NCI-H748 (cell line): ENCODE results near the gene KCNJ4.

Experiments
- DNase-seq: peaks from one replicate; lab custom pipeline; 2025; ENCODE audit not compliant: unreplicated experiment; lab: John Stamatoyannopoulos, UW

KCNJ4 gene

DNA sequence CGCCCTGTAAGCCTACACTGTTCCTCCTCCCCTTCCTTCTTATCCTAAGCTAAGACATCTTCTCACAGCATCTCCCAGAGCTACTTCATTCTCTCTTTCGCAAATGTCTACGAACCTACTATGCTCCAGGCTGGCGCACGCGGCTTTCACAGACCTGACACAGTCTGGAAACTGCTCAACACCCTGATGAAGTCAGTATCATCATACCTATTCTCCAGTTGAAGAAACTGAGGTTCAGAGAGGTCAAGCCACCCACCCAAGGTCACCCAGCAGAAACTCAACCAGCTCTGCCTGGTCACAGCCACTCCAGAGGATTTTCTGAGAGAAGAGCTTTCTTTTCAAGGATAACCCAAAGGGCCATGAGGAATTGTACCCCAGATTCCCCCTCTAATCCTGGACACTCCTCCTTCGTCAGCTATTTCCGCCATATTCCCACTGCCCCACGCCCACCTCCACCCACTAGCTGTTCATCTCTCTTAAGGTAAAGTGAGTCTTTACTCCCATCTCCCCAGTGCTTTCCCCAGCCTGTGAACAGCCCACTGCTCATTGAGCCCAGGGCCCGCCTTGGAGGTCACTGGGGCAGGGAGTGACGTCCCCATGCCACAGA is 1.8 kb downstream of the KCNJ4 start:
- no peak for DNase-seq

DNA sequence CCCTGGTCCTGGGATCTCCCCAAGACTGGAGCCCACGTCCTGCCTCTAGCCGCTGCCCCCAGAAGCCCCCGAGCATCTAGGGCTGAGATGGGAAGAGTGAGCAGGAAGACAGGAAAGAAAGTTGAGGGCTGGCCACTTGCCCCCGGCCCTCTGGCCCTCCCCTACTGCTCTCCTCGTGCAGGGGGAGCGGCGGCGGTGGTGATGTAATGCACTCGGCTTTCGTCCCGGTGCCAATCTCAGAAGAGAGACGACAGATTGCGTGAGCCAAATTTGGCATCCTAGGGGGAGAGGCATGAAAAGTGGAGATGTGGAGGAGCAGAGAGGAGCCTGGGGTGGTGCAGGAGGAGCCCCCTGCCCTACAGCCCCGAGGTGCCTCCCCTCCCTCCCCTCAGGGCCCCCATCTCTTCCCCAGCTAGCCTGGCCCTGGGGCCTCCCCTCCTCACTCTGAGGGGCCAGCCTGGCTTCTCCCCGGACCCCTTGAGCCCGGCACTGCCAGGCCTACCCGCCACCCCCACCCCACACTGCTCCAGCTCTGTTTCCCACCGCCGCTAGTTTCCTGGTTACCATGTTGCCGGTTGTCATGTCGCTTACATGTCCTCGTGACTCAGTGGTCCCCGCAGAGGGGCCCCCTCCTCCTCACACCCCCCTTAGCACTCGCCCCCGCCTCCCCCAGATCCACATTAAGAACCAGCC is 2.5 kb downstream of the KCNJ4 start:
- DNase-seq = no peak

DNA sequence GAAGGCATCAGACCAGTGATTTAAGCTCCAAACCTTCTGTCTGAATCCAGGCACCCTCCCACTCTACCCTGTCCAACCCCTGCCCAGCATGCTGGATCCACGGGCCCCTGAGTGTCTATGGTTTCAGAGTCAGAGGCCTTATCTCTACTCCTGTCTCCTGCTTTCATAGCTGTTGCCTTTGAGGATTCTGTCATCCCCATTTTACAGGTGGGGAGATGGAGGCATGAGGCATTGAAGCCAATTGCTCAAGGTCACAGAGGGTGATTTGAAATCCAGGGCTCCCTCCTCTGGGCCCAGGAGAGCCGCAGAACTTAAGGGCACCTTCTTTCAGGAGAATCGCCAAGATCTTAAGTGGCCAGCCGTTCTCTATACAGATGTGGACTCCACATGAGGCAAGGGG is 3.1 kb downstream of the KCNJ4 start:
- DNase-seq = no peak

DNA sequence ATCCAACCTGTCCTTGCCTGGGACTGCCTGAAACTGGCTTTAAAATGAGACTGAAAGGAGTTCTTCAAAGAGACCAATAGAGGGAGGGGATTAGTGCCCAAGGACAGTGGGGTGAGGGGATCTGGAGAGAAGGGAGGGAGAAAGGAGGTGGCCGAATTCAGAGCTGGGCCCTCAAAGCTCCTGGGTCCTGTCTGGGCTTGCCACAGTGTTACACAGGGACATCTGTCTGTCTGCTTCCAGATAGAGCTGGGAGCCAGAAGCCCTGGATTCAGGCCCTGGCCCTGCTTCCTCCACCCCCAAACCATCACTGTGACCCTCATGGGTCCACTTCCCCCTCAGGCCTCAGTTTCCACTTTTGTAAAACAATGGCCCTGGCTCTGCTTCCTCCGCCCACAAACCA is 3.6 kb downstream of the KCNJ4 start:
- DNase-seq = no peak

DNA sequence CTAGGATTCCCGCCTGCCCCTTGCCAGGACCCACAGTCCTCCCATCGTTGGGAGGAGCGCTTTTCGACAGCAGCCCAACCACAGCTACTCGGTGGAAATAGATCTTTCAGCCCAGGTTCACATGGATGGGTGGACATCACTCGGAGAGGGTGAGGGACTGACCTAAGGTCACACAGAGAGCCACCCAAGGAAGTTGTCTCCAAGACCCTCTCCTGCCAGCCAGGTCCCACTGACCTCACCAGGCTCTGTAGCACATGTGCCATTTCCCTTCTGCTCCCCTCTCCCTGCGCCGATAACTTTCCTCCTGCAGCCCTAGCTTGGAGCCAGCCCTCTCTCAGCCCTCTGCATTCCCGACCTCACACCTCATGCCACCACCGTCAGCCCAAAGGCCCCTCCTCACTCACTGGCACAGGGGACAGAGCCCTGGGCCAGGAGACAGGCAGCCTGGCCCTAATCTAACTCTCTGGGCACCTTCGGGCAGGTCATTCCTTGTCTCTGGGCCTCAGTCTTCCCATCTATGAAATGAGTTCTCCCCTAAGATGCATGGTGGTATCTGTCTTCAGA is 4.7 kb downstream of the KCNJ4 start:
- DNase-seq = no peak

DNA sequence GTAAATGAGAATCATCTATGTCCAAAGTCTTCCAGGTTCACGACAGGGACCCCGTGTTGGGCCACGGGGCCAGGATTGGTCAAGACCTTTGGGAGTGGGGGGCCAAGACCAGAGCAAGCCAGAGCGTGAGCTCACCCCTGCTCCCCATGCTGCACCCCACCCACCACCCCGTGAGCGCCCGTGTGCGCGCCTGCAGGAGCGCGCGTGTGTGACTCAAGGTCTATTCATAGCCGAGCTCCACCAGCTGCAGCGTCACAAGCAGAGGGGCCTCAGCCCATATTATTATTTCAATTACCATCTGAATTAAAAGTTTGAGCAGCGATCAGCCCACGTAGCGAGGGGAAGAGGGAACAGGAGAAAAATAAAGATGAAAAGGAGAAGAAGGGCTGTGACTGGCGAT is 5.2 kb downstream of the KCNJ4 start:
- no peak for DNase-seq

DNA sequence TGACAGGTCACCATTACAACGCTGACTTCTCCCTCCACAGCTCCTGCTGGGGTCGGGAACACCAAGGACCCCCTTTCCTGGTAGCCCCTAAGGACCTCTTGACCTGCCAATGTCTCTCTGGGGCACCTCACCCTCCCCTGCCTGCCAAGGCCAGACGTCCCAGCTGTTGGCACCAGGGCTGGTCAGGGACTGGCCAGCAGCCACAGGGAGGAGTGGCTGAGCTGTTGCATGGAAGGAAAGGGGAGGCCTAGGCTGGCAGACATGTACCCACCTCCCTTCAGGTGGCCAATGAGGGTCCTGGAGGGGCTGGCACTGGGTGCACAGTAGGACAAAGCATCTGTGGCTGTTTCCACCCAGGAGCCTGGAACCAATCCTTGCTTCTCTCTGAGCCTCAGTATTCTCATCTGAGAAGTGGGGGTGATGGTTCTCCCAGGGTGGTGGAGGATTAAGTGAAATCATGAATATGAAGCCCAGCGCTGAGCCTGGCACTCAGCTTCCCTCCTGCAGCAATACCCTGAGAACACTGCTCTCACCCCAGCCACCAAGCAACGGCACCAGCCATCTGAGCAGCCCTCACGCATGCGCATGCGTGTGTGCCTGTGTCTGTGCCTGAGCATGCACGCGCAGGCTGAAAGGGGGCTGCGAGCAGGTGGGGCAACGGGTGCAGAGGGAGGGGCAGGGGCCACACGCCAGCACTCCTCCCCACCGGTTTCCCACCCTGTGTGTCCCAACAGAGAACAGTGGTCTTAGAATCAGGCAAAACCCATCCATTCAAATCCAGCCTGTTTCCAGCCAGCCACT is 5.9 kb downstream of the KCNJ4 start:
- DNase-seq = no peak

DNA sequence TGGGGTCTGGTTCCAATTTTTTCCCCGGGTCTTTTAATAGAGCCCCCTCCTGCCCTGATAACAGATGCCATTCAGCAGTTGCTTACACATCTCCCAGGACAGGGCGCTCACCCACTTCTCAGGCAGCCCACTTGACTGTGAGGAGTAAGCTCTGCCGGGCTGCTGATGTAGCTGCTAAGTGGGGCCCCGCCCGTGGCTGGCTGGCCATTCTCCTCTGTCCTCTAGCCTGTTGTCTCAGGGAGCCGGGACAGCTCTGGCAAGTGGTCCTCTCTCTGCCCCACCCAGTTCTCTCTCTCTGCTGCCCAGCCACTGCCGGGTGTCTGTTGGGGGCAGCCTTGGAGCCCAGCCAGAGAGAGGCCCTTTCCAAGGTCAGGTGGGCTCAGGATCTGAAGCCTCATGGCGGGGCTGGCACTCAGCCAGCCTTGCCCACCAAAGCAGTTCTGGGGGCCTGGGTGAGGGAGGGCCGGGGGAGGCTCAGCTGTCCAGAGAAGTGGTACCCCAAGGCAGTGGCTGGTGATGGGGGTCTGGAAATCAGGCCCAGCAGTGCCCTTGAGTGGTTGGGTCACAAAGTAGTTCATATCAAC is 8.9 kb downstream of the KCNJ4 start:
- no peak for DNase-seq

DNA sequence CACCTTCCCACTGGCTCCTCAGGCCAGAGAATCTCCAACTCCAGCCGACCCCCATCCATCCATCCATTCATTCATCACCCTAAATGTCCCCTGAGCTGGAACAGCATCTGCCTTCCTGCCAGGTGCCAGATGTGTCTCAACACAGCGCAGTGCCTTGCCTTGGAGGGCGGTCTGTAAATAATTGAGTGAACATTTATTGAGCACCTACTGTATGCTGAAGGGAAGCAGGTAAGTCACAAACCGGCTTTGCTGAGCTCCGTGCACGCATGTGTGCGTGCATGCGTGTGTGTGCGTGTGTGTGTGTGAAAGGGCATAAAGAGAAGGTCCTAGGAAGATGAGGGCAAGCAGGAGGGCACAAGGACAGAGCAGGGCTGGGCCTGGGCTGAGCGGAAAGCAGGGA is 10.2 kb downstream of the KCNJ4 start:
- no peak for DNase-seq

DNA sequence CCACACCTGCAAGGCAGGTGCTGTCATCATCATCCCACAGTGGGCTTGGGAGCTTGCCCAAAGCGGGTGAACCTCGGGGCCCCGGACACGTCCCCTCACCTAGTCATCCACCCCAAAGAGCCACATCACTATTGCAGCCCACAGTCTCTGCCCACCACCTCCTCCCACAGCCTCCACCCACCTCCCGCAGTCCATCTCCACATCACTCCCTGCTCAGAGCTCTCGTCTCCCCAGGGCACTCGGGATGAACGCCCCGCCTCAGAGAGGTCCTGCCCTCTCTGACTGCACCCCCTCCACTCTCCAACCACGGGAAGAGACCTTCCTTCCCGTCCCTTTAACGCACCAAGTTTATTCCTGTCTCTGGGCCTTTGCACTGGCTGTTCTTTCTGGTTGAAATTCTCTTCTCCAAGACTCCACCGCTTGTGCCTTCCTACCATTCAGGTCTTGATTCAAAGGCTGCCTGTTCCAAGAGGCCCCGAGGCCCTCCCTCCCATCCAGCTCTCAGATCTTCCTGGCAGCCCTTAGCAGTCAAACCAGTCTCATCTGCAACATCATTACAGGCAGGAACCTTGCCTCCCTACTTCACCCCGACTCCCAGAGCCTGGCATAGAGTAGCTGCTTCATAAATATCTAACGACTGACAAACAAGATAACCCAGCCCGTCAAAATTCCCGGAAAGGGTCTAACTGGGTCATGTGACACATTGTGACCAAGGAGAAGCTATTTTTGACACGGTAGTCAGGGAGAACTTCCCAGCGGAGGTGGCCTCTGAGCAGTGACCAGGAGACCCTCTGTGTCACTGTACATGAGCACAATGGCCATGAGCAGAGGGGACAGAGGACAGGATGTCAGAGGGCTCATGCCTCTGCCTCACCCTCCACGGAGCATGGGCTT is 11.1 kb downstream of the KCNJ4 start:
- no peak for DNase-seq

DNA sequence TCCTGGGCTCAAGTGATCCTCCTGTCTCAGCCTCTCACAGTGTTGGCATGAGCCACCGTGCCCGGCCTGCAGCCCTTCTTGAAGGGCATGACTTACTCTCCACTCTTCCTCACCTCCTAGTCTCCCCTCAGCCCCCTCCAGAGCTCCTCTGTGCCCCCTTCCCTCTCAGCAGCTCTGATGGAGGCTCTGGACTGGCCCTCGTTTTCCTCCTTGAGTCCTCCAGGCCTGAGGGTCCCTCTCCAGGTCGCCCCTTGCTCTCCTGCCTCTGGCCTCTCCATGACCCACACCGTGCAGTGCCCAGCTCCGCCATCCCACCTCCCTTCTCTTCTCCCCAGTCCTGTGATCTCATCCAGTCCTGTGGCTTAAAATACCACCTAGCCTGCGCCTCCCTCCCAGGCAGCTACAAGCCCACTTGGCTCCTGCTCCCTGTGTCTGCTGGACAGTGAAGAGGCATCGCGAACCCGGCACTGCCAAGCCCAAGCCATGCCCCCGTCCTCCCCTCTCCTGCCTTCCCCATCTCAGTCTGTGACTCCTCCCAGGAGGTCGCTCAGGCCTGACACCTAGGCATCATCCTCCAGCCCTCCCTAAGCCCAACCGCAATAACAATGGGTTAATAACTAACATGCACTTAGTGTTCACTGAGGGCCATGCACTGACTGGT is 11.9 kb downstream of the KCNJ4 start:
- no peak for DNase-seq

DNA sequence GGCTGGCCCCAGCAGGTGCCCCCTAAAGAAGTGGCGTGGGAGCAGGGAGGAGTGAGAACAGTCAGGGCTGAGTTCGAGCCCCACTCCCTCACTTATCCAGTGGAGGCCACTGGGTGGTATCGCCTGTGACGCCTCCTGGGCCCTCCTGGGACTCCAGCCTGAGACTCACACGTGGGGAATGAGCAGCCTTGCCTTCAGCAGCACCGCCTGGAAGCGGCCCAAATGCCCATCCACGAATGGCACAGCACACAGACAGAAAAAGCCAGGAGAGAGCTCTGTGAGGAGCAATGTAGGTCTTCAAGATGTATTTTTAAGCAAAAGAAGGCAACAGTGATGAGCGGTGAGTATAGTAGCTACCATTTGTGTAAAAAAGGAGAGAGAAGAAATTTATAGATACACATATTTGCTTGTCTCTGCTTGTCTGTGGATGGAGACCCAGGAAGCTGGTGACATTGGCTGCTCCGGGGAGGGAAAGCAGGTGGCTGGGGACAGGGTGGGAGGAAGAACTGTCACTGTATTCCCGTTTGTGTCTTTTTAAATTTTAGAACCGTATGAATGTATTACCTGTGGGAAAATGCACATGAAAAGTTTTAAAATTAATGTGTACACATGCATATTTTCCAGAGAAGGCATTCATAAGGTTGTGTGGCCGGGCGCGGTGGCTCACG is 13.2 kb downstream of the KCNJ4 start:
- DNase-seq = no peak

DNA sequence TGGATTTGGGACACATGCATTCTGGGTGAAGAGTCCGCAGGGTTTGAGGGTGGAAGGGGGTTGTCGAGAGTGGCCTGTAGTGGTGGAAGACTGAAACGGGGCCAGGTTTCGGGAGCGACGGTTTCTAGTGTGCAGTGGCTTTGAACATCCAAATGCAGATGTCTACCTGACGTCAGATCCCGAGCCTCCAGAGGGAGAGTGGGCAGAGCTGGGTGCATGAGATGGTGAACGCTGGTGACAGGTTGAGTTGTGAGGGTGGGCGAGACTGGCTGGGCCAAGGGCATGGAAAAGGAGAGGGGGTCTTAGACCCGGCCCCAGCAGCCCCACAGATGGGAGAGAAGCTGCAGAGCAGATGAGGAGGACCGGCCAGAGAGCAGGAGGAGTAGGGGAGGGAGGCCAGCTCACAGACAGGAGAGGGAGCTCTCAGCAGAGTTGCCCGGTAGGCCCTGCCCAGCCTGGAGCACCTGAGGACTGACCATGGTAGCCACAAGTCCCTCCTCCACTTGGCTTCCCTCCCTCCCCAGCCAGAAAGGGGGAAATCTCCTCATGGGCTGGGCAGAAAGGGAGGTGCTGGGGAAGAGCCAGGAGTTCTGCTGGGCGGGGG is 14.2 kb downstream of the KCNJ4 start:
- DNase-seq = no peak

DNA sequence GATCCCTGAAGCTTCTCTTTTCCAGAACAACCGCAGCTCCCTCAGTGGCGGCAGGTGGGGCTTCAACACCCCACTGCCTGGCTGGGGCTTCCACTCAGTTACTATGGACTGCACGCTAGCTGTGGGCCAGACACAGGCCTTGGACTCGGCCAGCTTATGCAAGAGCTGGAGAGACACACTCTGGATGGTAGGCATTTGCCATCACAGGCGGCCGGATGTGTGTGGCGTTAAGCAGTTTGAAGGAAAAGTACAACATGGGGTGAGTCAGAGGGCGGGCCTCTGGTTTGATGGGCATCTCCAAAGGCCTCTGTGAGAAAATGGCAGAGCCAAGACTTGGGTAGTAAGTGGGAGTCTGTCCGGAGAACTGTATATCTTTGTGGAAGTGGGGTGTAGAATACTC is 17.6 kb downstream of the KCNJ4 start:
- DNase-seq = no peak

DNA sequence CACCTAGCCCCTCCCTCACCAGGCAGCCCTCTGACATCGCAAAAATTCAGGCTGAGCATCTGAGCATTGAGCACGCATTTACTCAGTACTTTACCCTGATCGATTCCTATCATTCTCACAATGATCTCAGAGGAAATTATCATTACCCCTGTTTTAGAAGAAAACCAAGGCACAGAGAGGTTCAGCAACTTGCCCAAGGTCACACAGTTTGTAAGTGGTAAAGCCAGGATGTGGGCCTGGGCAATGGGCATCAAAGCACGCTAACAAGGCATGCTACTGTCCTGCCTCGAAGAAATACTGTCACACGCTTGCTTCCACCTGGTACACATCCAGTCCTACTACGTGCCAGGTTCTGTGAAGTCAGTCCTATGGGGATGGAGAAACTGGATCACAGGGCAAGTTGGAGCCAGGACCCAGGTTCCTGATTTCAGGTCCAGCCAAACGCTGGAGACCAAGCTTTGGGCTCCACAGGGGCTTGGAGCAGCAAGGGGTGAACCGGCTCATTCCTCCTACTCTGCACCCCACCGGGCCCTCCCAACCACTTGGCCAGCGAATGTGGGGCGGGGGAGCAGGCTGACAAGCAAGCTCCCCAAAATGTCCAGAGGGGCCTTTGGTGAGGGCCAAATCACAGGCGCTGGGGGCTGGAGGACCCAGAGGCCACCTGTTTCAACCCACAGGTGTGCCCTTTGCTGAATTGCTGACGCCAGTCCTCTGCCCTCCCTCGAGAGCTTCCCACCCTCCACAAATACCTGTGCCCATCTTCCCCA is 18.2 kb downstream of the KCNJ4 start:
- no peak for DNase-seq

DNA sequence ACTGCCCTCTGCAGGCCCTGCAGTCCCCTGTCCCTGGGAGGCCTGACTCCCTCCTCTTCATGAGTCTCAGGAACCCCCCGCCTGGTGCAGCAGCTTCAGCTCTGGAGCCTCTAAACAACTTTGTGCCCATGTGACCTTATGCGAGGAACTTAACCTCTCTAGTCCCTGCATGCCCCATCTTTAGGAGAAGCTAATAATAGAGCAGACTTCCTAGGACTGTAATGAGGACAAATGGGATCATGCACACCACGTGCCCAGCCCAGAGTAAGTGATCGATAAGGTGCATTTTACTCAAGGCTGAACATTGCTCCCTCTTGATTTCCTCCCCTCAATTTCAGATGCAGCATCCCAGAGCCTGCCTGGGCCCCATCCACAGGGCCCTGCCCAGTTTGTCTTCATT is 19.0 kb downstream of the KCNJ4 start:
- DNase-seq = no peak

DNA sequence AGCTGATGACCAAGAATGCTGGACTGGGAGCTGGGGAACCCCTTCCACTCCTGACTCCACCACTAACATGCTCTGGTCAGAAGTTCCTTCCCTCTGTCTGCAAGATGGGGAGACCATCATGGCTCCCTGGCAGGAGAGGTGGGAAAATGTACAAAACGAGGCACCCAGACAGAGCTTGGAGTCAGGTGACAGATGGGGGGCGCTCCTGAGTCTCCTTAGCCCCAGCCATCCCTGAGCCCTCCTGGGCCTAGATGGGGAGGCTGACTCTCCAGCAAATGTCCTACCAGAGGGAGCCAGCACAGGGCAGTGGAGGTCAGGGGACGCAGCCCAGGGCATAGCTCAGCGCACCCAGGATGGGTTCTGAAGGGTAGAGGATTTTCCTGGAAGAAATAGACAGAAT is 20.0 kb downstream of the KCNJ4 start:
- DNase-seq = no peak

DNA sequence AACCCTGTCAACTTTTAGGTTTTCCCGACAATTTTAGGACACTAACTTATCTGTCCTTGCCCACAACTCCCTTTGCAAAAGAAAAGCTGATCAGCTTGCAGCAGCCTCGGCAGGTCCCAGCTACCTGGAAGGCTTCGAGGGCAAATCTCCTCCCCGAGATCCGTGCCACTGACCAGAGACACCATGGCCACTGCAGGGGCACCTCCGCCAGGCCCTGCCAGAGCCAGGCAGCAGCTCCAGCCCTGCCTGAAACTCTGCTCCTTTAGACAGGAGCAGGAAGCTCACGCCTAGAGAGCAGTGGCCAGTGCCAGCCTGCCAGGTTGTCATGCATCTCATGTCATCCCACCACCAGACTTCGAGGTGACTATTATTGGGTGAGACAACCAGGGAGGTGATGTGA is 21.1 kb downstream of the KCNJ4 start:
- DNase-seq = no peak
